Neural cell (in vitro differentiated cells): Measurements from ENCODE around the gene TNIP2. TPM values are rescaled to one million over a fixed set of nuclear protein-coding genes. Genes with fewer than 3 reads are reported as not detected.
A peak's percentile ranks its signal among the peaks of the same experiment; 100 is the strongest.

Experiments used
- H2AFZ ChIP-seq: fragments of 200-600, 300-800 bp; sonication (generic), shearing (Covaris generic); 2 replicates; pipeline ENCODE4 v1.6.0; 2014; ENCODE audit warnings: low read depth, mild to moderate bottlenecking, antibody characterized with exemption, low read length, moderate library complexity
- H3F3A ChIP-seq: fragments of 200-600 bp; shearing (Covaris generic); 2 replicates; pipeline ENCODE4 v1.6.1; 2016; ENCODE audit warnings: mild to moderate bottlenecking, moderate library complexity, mixed read lengths, antibody characterized with exemption, low read length; ENCODE audit not compliant: insufficient read depth, poor library complexity, severe bottlenecking
- H3K27ac ChIP-seq: fragments of 200-600, 300-800 bp; sonication (generic), shearing (Covaris generic); 2 replicates; pipeline ENCODE4 v1.5.1; 2014; ENCODE audit warnings: mild to moderate bottlenecking, low read length, moderate library complexity
- H3K27me3 ChIP-seq: fragments of 300-800, 200-600 bp; sonication (generic), shearing (Covaris generic); 2 replicates; pipeline ENCODE4 v1.6.0; 2014; ENCODE audit warnings: mild to moderate bottlenecking, low read depth, low read length, moderate library complexity; ENCODE audit not compliant: insufficient read depth
- H3K36me3 ChIP-seq: fragments of 300-800, 200-600 bp; sonication (generic), shearing (Covaris generic); 2 replicates; pipeline ENCODE4 v1.5.1; 2014; ENCODE audit warnings: mild to moderate bottlenecking, antibody characterized with exemption, low read length, moderate library complexity; ENCODE audit not compliant: insufficient read depth
- H3K4me2 ChIP-seq: fragments of 300-800, 200-600 bp; sonication (generic), shearing (Covaris generic); 2 replicates; pipeline ENCODE4 v1.6.0; 2014; ENCODE audit warnings: mild to moderate bottlenecking, low read length
- H3K4me3 ChIP-seq: fragments of 300-800, 200-600 bp; sonication (generic), shearing (Covaris generic); 2 replicates; pipeline ENCODE4 v1.5.1; 2014; ENCODE audit warnings: mild to moderate bottlenecking, low read length, moderate library complexity
- H3K79me2 ChIP-seq: fragments of 200-600 bp; shearing (Covaris generic); replicated peaks from 2 replicates; pipeline ENCODE4 v1.6.0; 2014; ENCODE audit warnings: mild to moderate bottlenecking, low read length, moderate library complexity; ENCODE audit not compliant: insufficient read depth
- H3K9ac ChIP-seq: fragments of 300-800, 200-600 bp; sonication (generic), shearing (Covaris generic); 2 replicates; pipeline ENCODE4 v1.6.1; 2016; ENCODE audit warnings: mild to moderate bottlenecking, low read length, mixed read lengths
- H3K9me2 ChIP-seq: fragments of 200-600 bp; shearing (Covaris generic); 2 replicates; pipeline ENCODE4 v1.6.1; 2016; ENCODE audit warnings: mild to moderate bottlenecking, low read length, mixed read lengths; ENCODE audit not compliant: insufficient read depth
- H3K9me3 ChIP-seq: fragments of 200-600, 300-800 bp; sonication (generic), shearing (Covaris generic); 2 replicates; pipeline ENCODE4 v1.6.1; 2016; ENCODE audit warnings: mild to moderate bottlenecking, mixed run types, low read length, moderate library complexity, mixed read lengths
- H4K20me1 ChIP-seq: fragments of 200-600 bp; shearing (Covaris generic); 2 replicates; pipeline ENCODE4 v1.6.1; 2016; ENCODE audit warnings: mild to moderate bottlenecking, mixed run types; ENCODE audit not compliant: insufficient read depth
- EP300 ChIP-seq: fragments of 450-650 bp; conservative IDR thresholded peaks from 2 replicates; pipeline ENCODE4 v1.6.1; 2014; ENCODE audit warnings: antibody characterized with exemption, mild to moderate bottlenecking, moderate library complexity; ENCODE audit not compliant: poor library complexity, severe bottlenecking
- EZH2 ChIP-seq: fragments of 200-600, 300-800 bp; shearing (Covaris generic), sonication (generic); IDR thresholded peaks from 2 replicates; pipeline ENCODE4 v1.6.1; 2014; ENCODE audit warnings: antibody characterized with exemption, low read length, borderline replicate concordance, mild to moderate bottlenecking; ENCODE audit not compliant: insufficient read depth, poor library complexity, severe bottlenecking
- MXI1 ChIP-seq: fragments of 450-650 bp; conservative IDR thresholded peaks from 2 replicates; pipeline ENCODE4 v1.6.1; 2014; ENCODE audit warnings: antibody characterized with exemption, mild to moderate bottlenecking; ENCODE audit not compliant: poor library complexity, severe bottlenecking
- POLR2AphosphoS5 ChIP-seq: IDR thresholded peaks from 2 replicates; pipeline ENCODE4 v1.6.1; 2012
- RAD21 ChIP-seq: fragments of 450-650 bp; conservative IDR thresholded peaks from 2 replicates; pipeline ENCODE4 v1.6.1; 2014; ENCODE audit warnings: antibody characterized with exemption, mild to moderate bottlenecking, moderate library complexity
- SMC3 ChIP-seq: fragments of 450-650 bp; conservative IDR thresholded peaks from 2 replicates; pipeline ENCODE4 v1.6.1; 2014; ENCODE audit warnings: antibody characterized with exemption, mild to moderate bottlenecking, moderate library complexity; ENCODE audit not compliant: poor library complexity
- TAF1 ChIP-seq: IDR thresholded peaks from 2 replicates; pipeline ENCODE4 v1.6.1; 2012; ENCODE audit warnings: low read depth
- polyA plus RNA-seq: library from polyadenylated mRNA; depleted of rRNA; stranded (reverse); fragments of >200 nt; gene quantifications from 2 replicates; pipeline ENCODE4 v1.2.3, GENCODE V29; 2014
- TF ChIP-seq, protein P1 (sequence below): fragments of 450-650 bp; IDR thresholded peaks from 2 replicates; pipeline ENCODE4 v1.5.1; 2014; ENCODE audit warnings: antibody characterized with exemption, mild to moderate bottlenecking, moderate library complexity; ENCODE audit not compliant: poor library complexity, severe bottlenecking
- TF ChIP-seq, protein P2 (sequence below): IDR thresholded peaks from 2 replicates; pipeline ENCODE4 v1.6.1; 2012; ENCODE audit warnings: borderline replicate concordance

Gene TNIP2
- polyA plus RNA-seq, 1 donor from 2014 or later = 13.0 TPM

GRCh38 chr4:2794486-2795299, 38.6 kb upstream of the TNIP2 start:
- Histone ChIP-seq H3K9me3 (no peaks in the 10 kb centered on the region), H3K27me3 (peaks cover 22% of the 10 kb centered on the region), H3K4me2 (no peak overlapping the region), H3F3A (no peaks in the 10 kb centered on the region), H3K9me2 (no peaks in the 10 kb centered on the region), H3K79me2 (no peaks in the 10 kb centered on the region), H3K27ac (no peak overlapping the region), H4K20me1 (no peaks in the 10 kb centered on the region), H3K9ac (no peak overlapping the region), H3K36me3 (no peaks in the 10 kb centered on the region), H2AFZ (no peak overlapping the region), H3K4me3 (no peak overlapping the region)
- TF ChIP-seq RAD21 (no peak), MXI1 (no peak), TAF1 (no peak), EP300 (no peak), SMC3 (no peak), EZH2 (no peak), POLR2AphosphoS5 (no peak)
- TF ChIP-seq, protein P1, sequence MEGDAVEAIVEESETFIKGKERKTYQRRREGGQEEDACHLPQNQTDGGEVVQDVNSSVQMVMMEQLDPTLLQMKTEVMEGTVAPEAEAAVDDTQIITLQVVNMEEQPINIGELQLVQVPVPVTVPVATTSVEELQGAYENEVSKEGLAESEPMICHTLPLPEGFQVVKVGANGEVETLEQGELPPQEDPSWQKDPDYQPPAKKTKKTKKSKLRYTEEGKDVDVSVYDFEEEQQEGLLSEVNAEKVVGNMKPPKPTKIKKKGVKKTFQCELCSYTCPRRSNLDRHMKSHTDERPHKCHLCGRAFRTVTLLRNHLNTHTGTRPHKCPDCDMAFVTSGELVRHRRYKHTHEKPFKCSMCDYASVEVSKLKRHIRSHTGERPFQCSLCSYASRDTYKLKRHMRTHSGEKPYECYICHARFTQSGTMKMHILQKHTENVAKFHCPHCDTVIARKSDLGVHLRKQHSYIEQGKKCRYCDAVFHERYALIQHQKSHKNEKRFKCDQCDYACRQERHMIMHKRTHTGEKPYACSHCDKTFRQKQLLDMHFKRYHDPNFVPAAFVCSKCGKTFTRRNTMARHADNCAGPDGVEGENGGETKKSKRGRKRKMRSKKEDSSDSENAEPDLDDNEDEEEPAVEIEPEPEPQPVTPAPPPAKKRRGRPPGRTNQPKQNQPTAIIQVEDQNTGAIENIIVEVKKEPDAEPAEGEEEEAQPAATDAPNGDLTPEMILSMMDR = no peak
- TF ChIP-seq, protein P2, sequence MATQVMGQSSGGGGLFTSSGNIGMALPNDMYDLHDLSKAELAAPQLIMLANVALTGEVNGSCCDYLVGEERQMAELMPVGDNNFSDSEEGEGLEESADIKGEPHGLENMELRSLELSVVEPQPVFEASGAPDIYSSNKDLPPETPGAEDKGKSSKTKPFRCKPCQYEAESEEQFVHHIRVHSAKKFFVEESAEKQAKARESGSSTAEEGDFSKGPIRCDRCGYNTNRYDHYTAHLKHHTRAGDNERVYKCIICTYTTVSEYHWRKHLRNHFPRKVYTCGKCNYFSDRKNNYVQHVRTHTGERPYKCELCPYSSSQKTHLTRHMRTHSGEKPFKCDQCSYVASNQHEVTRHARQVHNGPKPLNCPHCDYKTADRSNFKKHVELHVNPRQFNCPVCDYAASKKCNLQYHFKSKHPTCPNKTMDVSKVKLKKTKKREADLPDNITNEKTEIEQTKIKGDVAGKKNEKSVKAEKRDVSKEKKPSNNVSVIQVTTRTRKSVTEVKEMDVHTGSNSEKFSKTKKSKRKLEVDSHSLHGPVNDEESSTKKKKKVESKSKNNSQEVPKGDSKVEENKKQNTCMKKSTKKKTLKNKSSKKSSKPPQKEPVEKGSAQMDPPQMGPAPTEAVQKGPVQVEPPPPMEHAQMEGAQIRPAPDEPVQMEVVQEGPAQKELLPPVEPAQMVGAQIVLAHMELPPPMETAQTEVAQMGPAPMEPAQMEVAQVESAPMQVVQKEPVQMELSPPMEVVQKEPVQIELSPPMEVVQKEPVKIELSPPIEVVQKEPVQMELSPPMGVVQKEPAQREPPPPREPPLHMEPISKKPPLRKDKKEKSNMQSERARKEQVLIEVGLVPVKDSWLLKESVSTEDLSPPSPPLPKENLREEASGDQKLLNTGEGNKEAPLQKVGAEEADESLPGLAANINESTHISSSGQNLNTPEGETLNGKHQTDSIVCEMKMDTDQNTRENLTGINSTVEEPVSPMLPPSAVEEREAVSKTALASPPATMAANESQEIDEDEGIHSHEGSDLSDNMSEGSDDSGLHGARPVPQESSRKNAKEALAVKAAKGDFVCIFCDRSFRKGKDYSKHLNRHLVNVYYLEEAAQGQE = no peak

DNA sequence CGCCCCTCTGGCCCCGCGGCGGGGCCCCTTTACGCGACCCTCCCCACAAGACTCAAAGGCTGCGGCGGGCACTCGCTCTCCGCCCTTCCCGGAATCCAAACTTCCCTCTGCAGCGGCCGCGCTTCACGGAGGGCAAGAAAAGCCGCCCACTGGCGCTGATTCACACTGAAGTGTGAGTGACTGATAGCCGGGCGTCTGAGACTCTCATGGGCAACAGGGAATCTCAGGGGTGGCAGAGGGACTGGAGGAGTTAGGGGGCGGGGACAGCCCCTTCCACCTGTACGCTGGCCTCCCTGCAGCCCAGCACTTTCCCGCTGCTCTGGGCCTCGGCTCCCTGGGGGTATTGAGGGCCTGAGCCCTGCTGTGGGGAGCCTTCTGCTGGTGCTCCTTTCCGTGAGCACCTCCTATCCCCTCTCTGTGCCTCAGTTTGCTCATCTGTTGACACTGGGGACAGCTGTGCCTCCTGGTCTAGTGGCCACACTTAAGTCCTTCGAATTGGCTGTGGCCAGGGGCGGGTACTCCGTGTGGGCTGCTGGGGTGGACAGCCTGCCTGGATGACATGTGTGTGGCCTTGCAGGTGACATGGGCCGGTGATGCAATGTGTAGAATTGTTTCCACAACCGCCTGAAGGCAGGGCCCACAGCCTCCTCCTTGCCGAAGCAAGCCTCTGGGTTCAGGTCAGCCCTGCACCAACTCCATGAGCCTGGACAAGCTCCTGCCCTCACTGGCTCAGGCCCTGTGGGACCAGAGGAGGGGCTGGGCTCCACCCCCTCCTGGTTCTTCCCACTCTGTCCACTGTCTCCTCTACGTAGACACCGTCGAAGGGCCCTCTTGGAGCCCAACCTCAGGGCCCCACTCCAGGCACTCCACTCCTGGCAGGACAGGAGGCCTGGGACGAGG, 37.7 kb upstream of the TNIP2 start:
- H4K20me1 ChIP-seq = no peaks in the 10 kb centered on the region
- no peaks in the 10 kb centered on the region for H3K9me2 ChIP-seq
- no peaks in the 10 kb centered on the region for H3K79me2 ChIP-seq
- peak overlapping the region; percentile 48 for H3K4me3 ChIP-seq
- no peak overlapping the region for H3K4me2 ChIP-seq
- no peak overlapping the region for H2AFZ ChIP-seq
- H3K27ac ChIP-seq = no peak overlapping the region
- H3K9me3 ChIP-seq = no peaks in the 10 kb centered on the region
- no peaks in the 10 kb centered on the region for H3F3A ChIP-seq
- no peaks in the 10 kb centered on the region for H3K36me3 ChIP-seq
- H3K27me3 ChIP-seq = peaks cover 22% of the 10 kb centered on the region
- no peak for TF ChIP-seq MXI1
- H3K9ac ChIP-seq = no peak overlapping the region
